ENCODE measurements around the gene ANKRD45.
"Not testable (repeated sequence)": the region's sequence is repeated elsewhere in the genome, so short reads cannot be mapped to it uniquely, and the experiment has no call there.

The ANKRD45 gene

DNA sequence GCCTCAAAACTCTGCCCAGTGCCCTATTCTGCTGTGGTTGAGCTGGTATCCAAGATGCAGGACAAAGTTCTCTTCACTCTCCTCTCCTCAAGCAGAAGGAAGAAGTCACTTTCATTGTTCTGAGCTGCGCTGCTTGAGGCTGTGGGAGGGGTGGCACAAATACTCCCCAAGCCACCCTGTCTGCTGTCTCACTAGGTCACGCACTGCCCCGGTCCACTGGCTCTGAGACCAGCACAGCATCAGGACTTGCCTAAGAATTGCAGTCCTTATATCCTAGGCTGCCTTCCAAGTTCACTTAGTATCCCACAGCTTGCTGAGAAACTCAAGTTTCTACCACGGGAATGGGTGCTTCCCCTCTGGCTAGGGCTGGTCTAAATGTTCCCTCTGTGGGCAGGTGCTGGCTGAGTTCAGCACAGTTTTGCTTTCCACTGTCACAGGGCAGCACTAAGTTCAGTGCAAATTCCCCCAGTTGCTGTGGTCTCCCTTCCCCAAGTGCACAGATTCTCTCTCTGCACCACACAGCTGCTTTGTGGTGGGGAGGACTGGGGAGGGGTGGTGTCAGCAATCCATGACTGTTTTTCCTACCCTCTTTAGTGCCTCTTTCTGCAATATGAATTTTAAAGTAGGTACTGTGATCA is 99.2 kb downstream of the ANKRD45 start:
- no peak for DNase-seq

- DNase-seq = no peak
Observed at GRCh38 chr1:173568483-173568882, 101.2 kb downstream of the ANKRD45 start.

DNA sequence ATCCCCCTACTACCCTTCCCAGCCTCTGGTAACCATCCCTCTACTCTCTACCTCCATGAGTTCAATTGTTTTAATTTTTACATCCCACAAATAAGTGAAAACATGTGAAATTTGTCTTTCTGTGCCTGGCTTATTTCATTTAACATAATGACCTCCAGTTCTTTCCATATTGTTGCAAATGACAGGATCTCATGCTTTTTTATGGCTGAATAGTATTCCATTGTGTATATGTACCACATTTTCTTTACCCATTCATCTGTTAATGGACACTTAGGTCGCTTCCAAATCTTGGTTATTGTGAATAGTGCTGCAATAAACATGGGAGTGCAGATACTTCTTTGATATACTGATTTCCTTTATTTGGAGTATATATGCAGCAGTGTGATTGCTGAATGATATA is 105.8 kb downstream of the ANKRD45 start:
- DNase-seq = not testable (repeated sequence)

DNA sequence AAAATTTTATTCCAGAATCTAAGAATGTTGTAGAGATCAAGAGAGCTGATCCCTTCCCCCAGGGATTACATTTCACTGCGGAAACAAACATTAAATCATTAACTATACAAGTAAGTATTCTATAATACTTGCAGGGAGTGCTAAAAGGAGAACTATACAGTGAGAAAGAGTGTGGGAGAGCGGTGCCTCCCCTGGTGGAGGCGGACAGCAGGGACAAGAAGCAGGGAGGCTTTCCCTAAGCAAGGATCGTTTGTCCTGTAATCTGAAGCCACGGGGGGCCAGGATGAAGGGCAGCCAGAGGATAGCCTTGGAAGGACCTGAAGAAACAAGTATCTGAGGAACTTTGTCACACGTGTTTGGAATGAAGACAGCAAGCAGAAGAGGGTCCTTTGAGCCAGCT is 106.8 kb downstream of the ANKRD45 start:
- DNase-seq = no peak

DNA sequence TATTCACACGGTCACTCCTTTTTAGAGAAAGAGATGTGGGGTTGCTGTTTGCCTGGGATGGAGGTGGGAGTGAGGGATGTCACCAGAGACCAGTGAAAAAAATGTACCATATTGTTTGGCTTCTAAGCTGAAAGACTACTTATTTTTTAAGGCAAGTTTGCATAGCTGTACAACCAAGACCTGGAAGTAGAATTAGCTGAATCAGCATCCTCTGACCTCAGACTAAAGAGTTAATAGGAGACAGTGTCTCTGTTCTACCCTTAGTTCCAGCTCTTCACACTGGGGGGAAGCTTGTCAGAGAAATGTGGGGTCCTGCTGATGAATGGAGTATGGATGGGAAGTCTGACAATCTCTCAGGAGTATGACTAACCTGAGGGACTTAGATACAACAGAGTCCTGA is 108.4 kb downstream of the ANKRD45 start:
- no peak for DNase-seq

DNA sequence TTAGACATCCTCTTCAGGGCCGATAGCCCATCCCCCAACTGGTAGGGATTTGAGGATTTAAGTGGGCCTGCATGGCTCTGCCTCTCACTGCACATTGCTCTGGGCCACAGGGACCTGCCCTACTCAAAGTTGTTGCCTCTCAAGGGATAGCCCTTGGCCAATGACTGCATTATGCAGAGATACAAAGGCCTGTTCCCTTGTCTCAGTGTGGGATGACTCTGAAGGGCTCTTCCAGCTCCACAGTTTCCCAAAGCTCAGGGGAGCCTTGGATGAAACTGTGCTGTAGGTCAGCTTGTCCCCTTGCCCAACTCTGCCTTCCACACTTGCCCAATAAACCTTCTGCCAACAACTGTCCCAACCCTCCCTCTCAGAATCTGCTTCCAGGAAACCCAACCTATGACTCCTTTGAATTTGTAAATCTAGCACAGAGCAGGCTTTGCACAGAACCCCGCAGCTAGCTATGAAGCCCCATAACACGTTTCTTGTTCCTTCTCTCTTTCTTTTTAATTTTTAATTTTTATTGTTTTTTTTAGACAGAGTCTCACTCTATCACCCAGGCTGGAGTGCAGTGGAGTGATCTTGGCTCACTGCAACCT is 109.3 kb downstream of the ANKRD45 start:
- DNase-seq = no peak
